ENCODE results near the gene CST3. TPM values are rescaled to one million over a fixed set of nuclear protein-coding genes. Genes with fewer than 3 reads are reported as not detected.
"Not testable (repeated sequence)": the region's sequence is repeated elsewhere in the genome, so short reads cannot be mapped to it uniquely, and the experiment has no call there.

The CST3 gene
- total RNA-seq, 1 donor from 2014 or later: 2,609 TPM

DNA sequence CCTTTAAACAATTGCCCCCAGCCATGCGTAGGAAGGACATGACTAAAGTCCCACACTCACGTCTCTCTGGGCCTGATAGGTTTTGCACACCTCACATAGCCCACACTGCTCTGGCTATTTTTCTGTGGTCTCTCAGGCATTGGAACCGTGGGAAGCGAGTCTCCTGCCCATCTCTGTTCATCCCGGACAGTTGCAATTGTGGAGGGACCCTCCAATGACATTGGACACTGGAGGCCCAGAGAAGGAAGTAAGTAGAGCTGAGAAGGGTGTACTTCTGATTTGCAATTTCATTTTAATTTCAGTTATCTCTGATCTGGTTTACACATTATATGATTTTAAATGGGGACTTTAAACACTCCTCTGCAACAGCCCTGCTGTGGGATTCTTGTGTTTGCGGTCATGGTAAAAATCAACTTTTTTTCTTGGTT is 23.3 kb upstream of the CST3 start:
- H3K4me1 ChIP-seq: no peaks in the 10 kb centered on the region
- H3K27ac ChIP-seq: no peak overlapping the region
- no peak overlapping the region for H3K4me3 ChIP-seq
- intact Hi-C loops (cut with DNase I): no loop called here
- TF ChIP-seq, protein P1, sequence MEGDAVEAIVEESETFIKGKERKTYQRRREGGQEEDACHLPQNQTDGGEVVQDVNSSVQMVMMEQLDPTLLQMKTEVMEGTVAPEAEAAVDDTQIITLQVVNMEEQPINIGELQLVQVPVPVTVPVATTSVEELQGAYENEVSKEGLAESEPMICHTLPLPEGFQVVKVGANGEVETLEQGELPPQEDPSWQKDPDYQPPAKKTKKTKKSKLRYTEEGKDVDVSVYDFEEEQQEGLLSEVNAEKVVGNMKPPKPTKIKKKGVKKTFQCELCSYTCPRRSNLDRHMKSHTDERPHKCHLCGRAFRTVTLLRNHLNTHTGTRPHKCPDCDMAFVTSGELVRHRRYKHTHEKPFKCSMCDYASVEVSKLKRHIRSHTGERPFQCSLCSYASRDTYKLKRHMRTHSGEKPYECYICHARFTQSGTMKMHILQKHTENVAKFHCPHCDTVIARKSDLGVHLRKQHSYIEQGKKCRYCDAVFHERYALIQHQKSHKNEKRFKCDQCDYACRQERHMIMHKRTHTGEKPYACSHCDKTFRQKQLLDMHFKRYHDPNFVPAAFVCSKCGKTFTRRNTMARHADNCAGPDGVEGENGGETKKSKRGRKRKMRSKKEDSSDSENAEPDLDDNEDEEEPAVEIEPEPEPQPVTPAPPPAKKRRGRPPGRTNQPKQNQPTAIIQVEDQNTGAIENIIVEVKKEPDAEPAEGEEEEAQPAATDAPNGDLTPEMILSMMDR (IDR thresholded peaks at IDR 0.05): no peak
- H3K9me3 ChIP-seq: no peaks in the 10 kb centered on the region
- H3K36me3 ChIP-seq: no peaks in the 10 kb centered on the region
- DNase-seq (ENCODE audit: low spot score in 2 of 2): no peak
- H3K27me3 ChIP-seq: no peaks in the 10 kb centered on the region

DNA sequence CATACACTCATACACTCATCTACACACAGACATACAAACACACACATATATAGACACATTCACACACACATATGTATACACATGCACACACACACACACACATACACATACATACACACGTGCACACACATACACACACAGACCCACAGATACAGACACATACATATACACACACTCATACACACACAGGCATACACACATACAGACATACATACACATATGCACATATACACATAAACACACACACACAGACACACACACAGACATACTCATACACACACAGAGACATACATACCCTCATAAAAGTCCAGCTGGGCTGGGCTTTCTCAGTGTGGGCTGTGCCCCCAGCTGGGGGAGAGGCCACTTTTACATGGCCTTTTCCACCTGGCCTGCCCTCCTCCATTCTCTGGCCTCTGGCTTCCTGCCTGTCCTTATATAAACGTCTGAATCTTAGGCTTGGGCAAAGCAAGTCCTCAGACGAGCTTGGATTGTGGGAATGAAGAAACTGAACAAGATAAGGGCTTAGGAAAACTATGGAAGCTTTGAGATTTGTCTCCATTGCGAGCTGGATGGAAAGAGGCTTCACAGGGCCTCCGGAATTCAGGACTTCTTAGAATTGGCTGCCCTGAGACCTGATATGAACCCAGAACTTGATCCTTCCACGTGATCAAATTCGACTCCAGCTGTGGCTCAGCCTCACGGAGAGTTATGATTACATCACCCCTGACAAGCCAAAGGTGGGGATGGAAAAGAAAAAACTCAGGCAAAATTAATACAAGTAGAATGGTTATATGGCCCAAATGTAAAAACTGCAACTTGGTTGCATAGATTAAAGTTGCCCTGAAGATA is 22.5 kb upstream of the CST3 start:
- Histone ChIP-seq H3K4me1 (peaks cover 0 to 2% of the 10 kb centered on the region in 2 donors), H3K9me3 (no peaks in the 10 kb centered on the region), H3K27me3 (no peaks in the 10 kb centered on the region), H3K4me3 (no peak overlapping the region), H3K27ac (peak overlapping the region in 1 of 2 donors; percentile 23), H3K36me3 (no peaks in the 10 kb centered on the region)
- TF ChIP-seq, protein P1 (IDR thresholded peaks at IDR 0.05): no peak
- DNase-seq (ENCODE audit: low spot score in 2 of 2): no peak
- intact Hi-C loops (cut with DNase I): loop anchor here (5.0 kb wide), 1 partner anchor 53 kb away; the partner anchor contains the start of gene CST9

DNA sequence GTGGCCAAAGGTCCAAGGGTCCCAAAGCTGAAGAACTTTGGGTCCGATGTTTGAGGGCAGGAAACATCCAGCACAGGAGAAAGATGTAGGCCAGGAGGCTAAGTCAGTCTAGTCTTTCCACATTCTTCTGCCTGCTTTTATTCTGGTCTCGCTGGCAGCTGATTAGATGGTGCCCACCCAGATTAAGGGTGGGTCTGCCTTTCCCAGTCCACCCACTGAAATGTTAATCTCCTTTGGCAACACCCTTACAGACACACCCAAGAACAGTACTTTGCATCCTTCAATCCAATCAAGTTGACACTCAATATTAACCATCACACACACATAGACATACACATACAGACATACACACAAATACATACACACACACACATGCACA is 21.8 kb upstream of the CST3 start:
- not testable (repeated sequence) for DNase-seq (ENCODE audit: low spot score in 2 of 2); H3K9me3 ChIP-seq; H3K36me3 ChIP-seq; H3K27ac ChIP-seq; H3K4me3 ChIP-seq; H3K4me1 ChIP-seq; H3K27me3 ChIP-seq
- intact Hi-C loops (cut with DNase I): loop anchor here (5.0 kb wide), 1 partner anchor 52 kb away; the partner anchor contains the start of gene CST9

DNA sequence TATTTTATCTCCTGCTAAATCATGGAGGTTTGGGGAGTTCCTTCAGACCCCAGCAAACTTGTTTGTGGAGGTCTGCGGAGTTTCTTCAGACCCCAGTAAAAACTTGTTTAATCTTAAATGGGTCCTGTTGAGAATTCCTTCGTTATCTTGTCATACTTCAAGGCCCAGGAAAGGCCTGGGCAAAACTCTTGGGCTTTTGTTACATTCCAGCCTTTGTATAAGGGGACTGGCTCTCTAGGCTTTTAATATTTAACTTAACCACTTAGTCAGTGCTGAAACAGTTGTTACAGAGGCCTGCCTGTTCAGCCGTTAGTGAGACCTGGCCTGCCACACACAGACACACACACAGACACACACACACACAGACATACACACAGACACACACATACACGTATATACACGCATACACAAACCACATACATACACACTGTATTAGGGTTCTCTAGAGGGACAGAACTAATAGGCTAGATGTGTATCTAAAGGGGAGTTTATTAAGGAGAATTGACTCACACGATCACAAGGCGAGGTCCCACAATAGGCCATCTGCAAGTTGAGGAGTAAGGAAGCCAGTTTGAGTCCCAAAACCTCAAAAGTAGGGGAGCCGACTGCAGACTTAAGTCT is 21.3 kb upstream of the CST3 start:
- H3K27ac ChIP-seq: no peak overlapping the region
- H3K4me3 ChIP-seq: no peak overlapping the region
- peaks cover 0 to 2% of the 10 kb centered on the region in 2 donors for H3K4me1 ChIP-seq
- H3K9me3 ChIP-seq: no peaks in the 10 kb centered on the region
- DNase-seq (ENCODE audit: low spot score in 2 of 2): no peak
- no peaks in the 10 kb centered on the region for H3K36me3 ChIP-seq
- intact Hi-C loops (cut with DNase I): loop anchor here (5.0 kb wide), 1 partner anchor 52 kb away; the partner anchor contains the start of gene CST9
- H3K27me3 ChIP-seq: no peaks in the 10 kb centered on the region
- TF ChIP-seq, protein P1 (IDR thresholded peaks at IDR 0.05): no peak

DNA sequence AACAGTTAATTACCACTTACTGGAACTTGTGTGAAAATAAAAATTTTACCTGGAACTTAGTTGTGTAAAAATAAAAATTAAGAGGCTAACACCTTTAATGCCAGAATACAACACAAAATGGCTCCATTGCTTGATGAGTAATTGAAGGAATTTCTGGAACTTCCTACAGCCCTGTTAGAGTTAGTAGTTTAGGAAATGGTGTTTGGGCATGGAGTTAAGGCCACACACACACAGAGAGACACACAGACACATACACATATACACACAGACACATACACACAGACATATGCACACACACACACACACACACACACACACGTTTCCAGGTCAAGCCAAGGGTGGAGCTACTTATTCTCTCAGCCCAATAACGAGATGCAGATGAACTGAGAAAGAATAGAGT is 20.6 kb upstream of the CST3 start:
- Histone ChIP-seq H3K36me3 (no peaks in the 10 kb centered on the region), H3K4me1 (peaks cover 0 to 2% of the 10 kb centered on the region in 2 donors), H3K9me3 (no peaks in the 10 kb centered on the region), H3K27ac (no peak overlapping the region), H3K27me3 (no peaks in the 10 kb centered on the region), H3K4me3 (no peak overlapping the region)
- TF ChIP-seq, protein P1 (IDR thresholded peaks at IDR 0.05): no peak
- intact Hi-C loops (cut with DNase I): loop anchor here (5.0 kb wide), 1 partner anchor 51 kb away; the partner anchor contains the start of gene CST9
- no peak for DNase-seq (ENCODE audit: low spot score in 2 of 2)

DNA sequence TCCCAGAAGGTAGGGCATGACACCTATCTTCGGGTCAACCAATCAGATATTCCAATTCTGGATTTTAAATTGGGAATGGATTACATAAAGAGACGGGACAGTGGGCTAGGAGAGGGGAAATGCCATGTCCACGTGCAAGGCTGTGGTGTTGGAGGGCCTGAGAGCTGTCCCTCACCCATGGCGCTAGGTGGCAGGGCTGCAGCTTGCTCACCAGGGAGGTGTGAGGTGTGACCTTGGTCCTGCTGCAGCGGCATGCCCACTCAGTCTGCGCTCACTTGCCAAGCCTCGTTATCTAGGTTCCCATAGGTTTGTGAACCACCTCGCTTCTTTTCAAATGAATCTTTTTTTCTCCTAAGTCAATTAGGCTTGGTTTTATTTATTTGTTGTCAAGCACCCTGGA is 19.4 kb upstream of the CST3 start:
- Histone ChIP-seq H3K9me3 (no peaks in the 10 kb centered on the region), H3K36me3 (no peaks in the 10 kb centered on the region), H3K27me3 (no peaks in the 10 kb centered on the region), H3K4me3 (no peak overlapping the region), H3K27ac (no peak overlapping the region), H3K4me1 (peaks cover 0 to 2% of the 10 kb centered on the region in 2 donors)
- intact Hi-C loops (cut with DNase I): loop anchor here (5.0 kb wide), 1 partner anchor 50 kb away; the partner anchor contains the start of gene CST9
- no peak for DNase-seq (ENCODE audit: low spot score in 2 of 2)
- TF ChIP-seq, protein P1 (IDR thresholded peaks at IDR 0.05): no peak
